SHP77 (cell line): ENCODE data around the gene PC.

Experiments used
- DNase-seq, 2 experiments: peaks; one replicate each; lab custom pipeline; 2025; lab: John Stamatoyannopoulos, UW

PC gene

DNA sequence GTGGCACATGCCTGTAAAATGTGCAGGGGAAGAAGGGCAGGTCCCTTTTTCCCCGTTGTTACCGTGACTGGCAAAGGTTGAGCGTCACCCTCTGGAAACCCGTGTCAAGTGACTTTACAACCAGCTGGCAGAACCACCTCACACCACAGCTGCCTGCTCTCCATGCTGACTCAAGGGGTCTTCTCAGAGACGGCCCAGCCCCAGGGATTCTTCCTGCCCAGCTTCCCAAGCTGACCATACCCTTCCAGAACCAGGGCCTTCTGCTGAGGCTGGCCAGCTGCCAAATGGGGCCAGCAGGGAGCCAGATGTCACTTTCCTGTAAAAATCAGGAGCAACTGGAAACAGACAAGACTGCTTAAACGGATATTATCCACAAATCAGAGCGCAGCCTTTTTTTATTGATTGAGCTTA lies 6.3 kb downstream of the PC start:
- peak; percentile 87 to 88 for DNase-seq

DNA sequence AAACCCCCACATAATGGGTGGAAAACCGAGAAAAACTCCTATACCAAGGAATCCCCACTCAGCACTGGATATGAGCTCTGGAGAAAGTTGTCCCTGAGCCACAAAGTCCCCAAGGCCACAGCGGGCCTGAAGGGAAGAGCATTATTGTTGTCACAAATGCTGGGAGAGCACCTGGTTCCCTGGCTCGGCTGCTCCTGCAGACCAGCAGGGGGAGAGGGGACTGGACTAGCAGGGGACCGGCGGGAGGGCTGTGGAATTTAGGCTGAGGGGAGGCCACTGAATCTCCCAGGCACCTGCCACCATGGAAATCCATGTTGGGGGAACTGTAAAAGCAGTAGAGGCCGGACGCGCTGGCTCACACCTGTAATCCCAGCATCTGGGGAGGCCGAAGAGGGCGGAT lies 7.0 kb downstream of the PC start:
- peak; percentile 17 to 49 for DNase-seq

DNA sequence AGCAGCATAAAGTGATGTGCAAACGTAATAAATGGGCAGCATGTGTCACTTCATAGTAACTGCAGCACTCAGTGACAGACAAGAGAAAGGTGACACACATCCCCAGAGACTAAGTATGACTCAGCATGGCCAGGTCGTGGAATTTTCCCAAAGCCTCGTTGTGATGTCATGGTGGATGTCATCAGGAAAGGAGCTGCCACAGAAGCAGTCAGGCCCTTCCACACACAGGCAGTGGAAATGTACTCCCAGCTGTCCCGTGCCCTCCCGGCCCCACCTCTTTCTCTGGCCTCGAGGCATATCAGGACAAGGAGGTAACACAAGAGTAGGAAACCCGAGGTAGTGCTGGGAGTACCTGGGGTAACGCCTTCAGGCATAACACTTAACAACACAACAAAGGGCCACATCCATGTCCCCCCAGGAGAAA lies 8.1 kb downstream of the PC start:
- DNase-seq = peak; percentile 98

DNA sequence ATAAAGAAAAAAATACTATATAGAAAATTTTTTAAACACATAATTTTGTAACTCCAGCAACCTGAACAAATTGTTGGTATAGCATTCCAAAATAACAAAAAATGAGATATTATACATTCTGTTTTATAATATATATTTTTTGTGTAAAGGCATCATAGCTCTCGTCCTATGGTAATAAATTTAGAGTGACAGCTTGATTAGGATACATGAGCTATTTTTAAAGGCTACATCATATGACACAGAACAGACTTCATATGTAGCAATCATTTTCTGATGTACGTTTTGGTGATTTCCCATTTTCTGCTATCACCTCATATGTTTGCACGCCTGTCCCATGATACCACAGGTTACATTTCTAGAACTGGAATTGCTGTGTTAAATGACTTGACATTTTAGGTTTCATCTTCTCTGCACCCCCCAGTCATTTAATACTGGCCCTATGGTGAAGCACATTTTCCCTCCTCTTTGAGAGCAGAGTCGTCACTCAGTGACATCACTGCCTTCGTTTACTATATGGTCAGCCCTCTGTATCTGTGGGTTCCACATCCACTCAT lies 19.5 kb downstream of the PC start:
- DNase-seq = no peak

DNA sequence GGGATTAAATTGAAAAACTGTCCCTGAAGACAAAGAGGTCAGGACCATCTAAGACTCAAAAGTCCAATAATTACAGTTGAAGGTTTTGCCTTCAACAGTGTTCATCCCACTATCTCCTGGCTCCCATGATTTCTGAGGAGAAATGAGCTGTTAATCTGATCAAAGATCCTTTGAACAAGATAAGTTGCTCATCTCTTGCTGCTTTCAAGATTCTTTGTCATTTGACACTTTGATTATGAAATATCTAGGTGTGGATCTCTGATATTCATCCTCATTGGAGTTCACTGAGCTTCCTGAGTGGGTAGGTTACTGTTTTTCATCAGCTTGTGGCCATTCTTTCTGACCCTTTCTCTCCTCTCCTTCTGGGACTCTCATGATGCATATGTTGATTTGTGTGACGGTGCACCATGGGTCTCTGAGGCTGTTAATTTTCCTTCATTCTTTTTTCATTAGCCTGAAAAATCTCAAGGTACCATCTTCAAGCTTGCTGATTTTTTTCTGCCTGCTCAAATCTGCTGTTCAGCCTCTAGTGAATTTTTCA lies 20.9 kb downstream of the PC start:
- DNase-seq = no peak

DNA sequence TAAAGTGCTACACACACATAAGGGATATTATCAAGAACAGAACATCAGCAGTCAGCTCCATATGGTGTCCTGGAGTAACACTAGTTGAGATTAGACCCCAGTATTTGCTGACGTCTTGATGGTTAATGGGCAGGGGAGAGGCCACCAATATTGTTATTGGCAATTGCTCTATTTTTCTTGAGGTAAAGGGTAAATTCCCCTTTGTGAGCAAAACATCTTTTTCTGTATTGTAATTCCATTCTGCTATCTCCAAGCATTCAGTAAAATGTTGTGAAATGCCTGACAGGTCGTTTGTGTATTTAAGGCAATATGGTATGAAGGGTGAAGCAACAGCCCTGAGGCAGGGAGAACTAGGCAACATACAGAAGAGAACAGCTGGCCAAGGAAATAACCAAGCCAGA lies 21.9 kb downstream of the PC start:
- DNase-seq = no peak

DNA sequence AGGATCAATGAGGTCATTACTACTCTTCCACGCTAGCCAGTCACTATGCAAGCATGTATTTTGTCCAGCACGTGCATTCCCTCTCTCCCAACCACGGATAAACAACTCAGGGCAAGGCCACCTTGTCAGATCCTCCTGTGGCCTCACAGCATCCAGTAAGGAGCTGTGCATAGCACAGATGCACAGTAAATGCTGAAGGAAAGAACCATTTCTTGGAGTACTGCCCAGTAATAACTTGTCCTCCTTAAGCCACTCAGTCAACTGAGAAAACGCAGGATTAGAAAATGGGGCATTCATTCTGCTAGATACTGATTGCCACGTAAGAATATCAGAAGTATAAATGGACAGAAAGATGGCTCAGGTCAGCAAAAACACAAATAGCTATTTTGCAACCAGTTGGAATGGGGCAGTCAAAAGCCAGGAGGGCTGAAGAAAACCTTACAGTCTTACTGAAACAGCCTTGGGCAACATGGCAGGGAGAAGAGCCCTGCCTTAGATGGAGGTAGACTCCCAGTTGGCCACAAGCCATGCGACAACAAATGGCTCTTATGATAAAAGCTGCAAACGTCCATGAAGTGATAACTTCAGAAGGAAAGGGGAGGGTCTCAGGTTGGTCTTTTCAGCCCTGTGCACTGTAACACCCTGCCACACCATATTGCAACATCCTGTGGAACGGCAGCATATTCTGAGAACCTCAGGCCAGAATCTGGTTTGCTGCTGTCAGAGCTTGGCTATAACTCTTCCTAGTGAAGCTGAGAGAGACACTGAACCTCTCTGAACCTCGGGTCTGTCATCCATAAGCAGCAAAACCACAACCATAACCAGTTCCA lies 23.0 kb downstream of the PC start:
- no peak for DNase-seq

DNA sequence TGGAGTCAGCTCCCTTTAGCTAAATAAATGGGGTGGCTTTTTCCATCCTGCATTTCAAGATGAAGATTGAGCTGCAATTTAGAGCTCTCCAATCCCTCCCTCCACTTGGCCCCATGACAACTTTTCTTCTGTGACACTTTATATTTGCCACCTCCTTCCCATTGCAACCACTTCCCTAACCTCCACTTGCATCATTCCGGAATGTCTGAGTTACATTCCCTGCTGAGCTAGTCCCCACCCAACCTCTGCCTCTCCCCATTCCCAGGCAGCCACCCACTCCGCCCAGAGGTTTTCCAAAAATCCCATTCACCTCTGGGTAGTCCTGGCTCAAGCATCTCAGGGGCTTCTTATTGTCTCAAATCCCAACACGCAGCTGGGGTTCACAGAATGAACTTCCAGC lies 24.7 kb downstream of the PC start:
- no peak for DNase-seq

DNA sequence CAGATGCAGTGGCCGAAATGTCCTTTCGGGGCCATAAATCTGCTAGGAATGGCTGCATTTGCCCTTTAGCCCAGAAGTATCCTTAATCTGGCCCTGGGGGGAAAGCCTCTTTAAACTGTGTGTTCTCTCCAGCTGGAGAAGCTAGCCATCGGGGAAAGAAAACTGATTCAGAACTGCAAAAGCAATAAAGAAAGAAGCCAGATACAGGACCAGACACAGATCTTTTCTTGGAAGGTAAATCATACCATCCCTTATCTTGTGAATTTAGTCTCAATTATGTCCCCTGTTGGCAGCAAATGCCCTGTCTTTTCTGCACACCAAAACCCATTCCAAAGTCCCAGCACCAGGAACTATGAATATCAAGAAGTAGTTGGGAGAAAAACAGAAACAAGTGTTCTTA lies 25.6 kb downstream of the PC start:
- no peak for DNase-seq

DNA sequence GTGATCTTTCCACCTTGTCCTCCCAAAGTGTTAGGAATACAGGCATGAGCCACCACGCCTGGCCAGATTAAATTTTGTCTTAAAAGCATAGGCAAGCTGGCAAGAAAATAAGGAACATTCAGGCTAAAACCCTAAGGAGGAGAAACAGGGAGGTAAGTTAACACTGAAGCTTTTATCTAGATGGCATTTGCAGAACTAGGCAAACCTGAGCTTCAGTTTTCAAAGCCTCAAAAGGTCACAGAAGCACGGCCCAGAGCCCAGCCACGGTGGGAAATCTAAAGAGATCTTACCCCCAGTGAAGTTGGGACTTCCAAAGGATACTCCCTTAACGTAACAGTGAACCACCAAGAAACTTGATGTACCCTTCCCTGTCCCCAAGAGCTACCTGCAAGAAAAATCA lies 28.4 kb downstream of the PC start:
- no peak for DNase-seq

DNA sequence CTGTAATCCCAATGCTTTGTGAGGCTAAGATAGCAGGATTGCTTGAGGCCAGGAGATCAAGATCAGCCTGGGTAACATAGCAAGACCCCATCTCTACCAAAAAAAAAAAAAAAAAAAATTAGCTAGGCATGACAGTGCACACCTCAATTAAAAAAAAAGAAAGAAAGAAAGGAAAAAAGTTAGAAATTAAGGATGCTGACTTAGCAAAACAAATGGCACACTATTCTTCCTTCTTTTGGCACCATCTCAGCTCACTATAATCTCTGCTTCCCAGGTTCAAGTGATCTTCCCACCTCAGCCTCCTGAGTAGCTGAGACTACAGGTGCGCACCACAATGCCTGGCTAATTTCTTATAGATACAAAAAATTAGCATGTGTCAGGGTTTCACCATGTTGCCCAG lies 33.9 kb downstream of the PC start:
- DNase-seq = no peak

DNA sequence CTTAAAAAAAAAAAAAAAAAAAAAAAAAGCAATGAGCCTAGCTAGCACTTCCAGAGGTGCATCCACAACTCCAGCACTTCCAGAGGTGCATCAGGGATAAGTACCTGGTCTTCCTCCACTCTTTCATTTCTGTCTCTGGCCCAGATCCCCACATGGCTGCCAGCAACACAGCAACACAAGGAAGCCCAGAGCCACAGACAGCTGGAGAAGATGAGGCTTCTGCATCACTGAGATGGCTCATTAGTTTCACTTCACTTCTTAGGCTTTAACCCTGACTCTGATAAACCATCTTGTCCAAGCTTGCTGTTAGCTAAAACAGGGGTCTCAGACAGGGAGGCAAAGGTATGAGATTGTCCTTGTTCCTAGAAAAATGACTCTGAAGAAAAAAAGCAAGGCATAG lies 35.6 kb downstream of the PC start:
- DNase-seq = no peak

DNA sequence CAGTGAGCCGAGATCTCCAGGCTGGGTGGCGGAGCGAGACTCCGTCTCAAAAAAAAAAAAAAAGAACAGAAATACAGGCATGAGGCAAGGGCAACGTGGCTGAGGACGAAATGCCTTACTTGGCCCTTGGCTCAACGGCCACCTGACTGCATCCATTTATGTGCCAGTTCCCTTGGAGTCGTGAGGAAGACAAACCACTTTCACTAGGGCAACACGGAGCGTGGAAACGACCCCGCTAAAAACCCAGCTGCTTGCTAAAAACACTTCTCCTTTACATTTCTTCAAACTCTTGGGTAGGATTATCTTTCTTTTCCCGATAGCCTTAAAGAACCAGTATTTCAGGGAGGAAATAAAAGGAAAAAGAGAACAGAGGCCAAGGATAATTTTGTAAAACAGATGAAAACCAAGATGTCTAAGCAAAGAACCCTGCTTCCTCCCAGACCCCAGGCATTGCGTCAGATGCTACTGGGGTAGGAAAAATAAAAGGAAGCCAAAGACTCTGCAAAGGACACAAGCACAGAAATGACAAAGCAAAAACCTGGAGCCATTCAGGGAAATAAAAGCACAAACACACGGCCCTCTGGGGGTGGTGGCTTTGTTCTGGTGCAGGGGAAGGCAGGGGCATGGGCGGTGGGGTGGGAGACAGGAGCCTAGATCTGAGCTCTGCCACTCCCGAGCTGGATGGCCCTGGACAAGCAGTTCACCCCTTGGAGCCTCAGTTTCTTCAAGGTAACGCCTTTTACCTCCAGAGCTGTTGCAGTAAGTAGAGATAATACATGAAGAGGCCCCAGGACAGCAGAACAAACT lies 37.0 kb downstream of the PC start:
- DNase-seq = no peak

DNA sequence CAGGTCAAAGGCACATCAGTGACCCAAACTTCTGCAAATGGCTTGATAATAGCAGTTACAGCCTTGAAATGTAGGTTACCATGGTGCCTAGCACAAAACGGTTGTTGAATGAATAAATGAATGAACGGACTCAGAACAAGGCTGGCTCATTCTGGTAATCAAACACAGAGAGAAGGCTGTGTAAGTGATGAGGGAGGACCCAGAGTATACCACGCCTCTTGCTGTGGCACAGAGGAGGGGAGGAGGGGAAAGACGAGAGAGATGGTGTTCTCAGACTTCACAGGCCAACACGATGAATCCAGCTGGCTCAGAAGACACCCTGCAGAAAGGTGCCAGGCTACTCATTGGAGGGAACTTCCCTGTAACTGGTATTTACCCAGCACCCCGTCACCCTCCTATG lies 38.3 kb downstream of the PC start:
- DNase-seq = no peak

DNA sequence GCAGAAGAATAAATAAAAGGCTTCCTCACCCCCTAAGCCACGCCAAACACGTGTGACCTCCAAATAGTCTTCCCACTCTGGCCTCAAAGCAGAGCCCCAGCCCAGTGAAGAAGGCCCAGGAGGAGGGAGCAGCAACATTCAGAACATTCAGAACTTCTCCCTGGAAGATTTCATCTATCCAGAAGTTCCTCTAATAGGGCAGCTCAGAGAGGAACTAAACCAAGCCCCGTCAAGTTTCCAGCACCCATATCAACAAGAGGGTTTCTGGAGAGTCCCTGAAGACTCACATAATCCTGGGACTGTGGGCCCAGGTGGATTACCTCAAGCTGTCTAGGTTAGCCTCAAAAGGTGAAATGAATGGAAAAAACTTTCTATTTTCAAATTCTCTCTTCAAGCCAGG lies 39.4 kb downstream of the PC start:
- DNase-seq = no peak

DNA sequence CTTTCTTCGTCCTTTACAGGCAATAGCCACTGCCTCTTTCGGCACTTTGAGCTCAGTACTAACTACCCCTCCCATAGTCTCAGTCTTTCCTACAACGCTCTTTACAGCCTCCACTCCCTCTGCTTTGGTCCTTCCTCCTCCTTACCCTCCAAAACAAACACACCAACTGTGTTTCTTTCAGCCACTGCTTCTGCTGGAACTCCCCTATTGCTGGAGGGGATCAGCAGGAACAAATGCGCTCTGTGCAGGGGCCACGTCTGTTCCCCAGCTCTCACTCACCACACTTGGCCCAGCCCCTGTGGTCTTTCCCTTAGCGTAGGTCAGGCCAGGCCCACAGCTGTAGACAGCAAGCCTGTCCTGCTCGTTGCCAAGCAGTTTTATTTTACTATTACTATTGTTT lies 42.3 kb downstream of the PC start:
- no peak for DNase-seq

DNA sequence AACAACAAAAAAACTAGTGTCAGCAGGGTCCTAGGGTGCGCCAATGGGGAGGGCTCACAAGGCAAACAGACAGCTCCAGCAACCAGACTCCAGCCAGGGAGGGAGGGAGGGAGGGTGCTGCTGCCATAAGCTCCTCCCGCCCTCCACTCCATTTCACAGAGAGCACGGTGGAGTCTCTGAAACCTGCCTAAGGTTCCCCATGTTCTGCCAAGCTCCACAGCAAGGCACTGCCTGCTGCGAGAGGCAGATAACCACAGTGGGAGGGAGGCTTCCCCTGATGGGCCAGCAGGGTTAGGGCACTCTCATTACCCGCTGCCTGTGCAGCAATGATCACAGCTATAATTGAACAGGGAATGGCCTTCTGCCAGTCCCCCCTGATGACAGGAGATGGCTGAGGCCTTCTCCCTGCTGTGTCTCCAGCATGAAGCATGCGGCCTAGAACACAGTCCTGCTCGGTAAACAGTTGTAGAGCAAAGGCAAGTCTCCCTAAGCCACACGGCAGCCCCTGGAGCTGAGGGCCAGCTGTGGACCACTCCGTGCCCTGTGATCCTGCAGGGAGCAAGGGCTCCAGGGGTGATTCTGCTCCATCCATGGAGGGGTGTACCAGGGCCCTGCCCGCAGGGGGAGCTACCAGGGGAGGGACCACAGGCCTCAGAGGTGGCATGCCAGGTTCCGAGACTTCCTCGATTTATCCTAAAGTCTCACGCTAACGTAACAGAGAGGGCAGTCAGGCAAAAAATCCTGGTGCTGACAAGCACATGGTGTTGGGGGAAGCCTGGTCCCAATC lies 42.9 kb downstream of the PC start:
- no peak for DNase-seq

DNA sequence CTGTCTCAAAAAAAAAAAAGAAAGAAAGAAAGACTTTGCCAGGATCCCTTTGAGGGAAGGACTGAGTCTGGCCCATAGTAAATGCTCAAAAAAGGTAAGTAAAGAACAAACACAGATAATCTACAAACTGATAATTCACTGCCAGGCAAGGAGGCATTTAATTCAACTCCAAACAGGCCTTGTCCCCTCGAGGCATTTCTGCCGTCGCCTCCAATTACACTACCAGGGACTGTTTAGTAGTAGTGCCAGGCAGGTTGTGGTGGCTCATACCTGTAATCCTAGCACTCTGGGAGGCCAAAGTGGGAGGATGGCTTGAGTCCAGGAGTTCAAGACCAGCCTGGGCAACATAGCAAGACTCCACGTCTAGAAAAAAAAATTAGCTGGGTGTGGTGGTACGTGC lies 43.7 kb downstream of the PC start:
- DNase-seq = no peak

DNA sequence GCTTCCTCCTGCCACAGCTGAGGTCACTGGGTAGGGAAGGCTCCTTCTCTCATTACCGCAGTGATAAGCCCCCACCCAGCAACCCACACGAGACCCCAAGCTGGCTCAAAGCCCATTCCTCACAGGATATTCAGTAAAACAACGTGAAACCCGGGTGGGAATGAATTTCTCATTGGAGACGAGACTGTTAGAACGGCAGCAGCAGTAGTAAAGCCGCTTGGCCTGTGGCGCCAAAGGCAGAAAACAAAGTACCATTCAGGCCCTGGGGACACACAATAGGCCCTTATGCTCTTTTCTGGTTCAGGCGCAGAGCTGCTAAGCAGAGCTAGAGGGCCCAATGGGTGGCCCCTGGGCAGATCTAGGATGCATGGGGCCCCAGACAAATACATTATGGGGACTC lies 45.3 kb downstream of the PC start:
- no peak for DNase-seq

DNA sequence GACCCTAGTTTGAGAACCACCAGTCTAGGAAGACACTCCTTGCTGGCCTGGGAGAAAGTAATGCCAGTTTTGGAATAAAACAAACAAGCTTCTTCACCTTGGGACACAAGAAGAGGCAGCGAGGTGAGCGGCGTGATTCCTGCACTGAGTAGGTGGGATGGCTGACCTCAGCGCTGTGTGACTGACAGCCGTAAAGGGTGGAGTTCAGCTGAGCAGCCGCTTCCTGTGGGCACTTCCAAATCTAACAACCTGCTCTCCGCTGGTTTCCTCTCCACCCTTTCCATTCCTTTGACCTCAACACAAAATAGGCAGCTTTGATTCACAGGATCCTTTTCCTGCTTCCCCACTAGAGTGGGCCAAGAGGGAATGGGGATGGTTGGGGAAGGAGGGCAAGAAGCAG lies 45.8 kb downstream of the PC start:
- no peak for DNase-seq

DNA sequence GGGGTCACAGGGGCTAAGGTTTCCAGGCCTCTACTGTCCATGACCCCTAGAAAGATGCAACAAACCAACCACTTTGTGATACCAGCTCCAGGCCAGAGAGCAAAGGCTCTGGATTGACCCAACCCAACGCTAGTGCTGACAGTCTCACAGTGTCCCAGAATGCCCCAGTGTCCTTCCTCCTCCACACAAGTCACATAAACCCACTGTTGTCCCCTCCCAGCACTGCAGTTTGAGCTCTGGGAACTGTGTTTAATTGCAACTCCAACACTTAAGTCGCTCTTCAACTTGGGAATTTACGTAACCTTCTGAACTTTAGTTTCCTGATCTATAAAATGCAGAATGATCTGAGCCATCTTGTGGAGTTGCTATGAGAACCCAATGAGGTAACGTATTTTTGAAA lies 47.5 kb downstream of the PC start:
- DNase-seq = no peak

DNA sequence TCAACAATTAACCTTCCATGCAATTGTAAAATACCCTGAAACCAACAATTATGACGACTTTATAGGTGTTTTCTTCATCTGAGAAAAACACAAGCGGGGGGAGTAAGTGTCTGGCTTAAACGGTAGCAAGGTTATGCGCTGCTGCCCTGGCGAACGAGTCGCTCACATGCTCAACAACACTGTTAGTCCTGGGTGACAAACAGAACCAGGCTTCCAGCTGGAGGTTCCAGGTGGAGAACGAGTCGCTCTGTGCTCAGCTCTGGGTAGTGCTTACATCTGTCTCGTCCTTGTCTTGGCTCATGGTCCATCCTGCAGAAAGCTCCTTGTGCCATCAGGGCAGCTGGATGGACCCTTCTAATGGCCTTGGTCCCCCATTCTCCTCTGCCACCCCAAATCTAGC lies 48.2 kb downstream of the PC start:
- no peak for DNase-seq
